WTC11 (cell line): Measurements from ENCODE around the gene MOB4. TPM values are rescaled to one million over a fixed set of nuclear protein-coding genes. Genes with fewer than 3 reads are reported as not detected.

ENCODE experiments used
- ATAC-seq: fragments of 200-7000 bp; cut with Tn5 transposase; 2 replicates; pipeline ENCODE4 v1.10.0; 2021; ENCODE audit warnings: mild to moderate bottlenecking, moderate library complexity
- CTCF ChIA-PET: fragments of 300-600 bp; sonication (Branson Sonifier 250); formaldehyde crosslinking; loops from one replicate; lab custom pipeline; 2021; ENCODE audit warnings: antibody characterized with exemption; lab: Charles Lee
- POLR2A ChIA-PET: fragments of 350-600 bp; sonication (Branson Sonifier 250); formaldehyde crosslinking; loops from one replicate; lab custom pipeline; 2021; ENCODE audit warnings: antibody characterized with exemption; lab: Charles Lee
- DNase-seq: peaks from one replicate; pipeline ENCODE4 v3.0.0; 2021; ENCODE audit warnings: low spot score
- H3K27ac Mint-ChIP-seq: 2 replicates; pipeline ENCODE4 v1.8.0; 2021; ENCODE audit warnings: mixed read lengths
- H3K27me3 Mint-ChIP-seq: 2 replicates; pipeline ENCODE4 v1.8.0; 2021; ENCODE audit warnings: low read depth, mild to moderate bottlenecking, moderate library complexity, mixed read lengths
- H3K36me3 Mint-ChIP-seq: 2 replicates; pipeline ENCODE4 v1.8.0; 2021; ENCODE audit warnings: mixed read lengths
- H3K4me1 Mint-ChIP-seq: 2 replicates; pipeline ENCODE4 v1.8.0; 2022; ENCODE audit warnings: mixed read lengths
- H3K4me3 Mint-ChIP-seq: 2 replicates; pipeline ENCODE4 v1.8.0; 2021; ENCODE audit warnings: mild to moderate bottlenecking, moderate library complexity, mixed read lengths
- H3K9me3 Mint-ChIP-seq: 2 replicates; pipeline ENCODE4 v1.8.0; 2021; ENCODE audit warnings: mixed read lengths
- CREM ChIP-seq: sonication (generic); formaldehyde crosslinking; IDR thresholded peaks from 2 replicates; pipeline ENCODE4 v1.8.1; 2022; ENCODE audit warnings: mild to moderate bottlenecking, missing genetic modification reagents, moderate library complexity
- EMX1 ChIP-seq: fragments of 250-450 bp; sonication (Bioruptor Pico); IDR thresholded peaks from 2 replicates; pipeline ENCODE4 v1.8.0; 2021; ENCODE audit warnings: mild to moderate bottlenecking
- FOXJ3 ChIP-seq: sonication (generic); formaldehyde crosslinking; IDR thresholded peaks from 2 replicates; pipeline ENCODE4 v1.9.0; 2021; ENCODE audit warnings: missing genetic modification reagents, mild to moderate bottlenecking, borderline replicate concordance
- FOXK1 ChIP-seq: sonication (generic); formaldehyde crosslinking; IDR thresholded peaks from 2 replicates; pipeline ENCODE4 v1.8.0; 2022; ENCODE audit warnings: mild to moderate bottlenecking, moderate library complexity, missing genetic modification reagents
- HMGA2 ChIP-seq: fragments of 250-450 bp; sonication (Bioruptor Pico); IDR thresholded peaks from 2 replicates; pipeline ENCODE4 v1.4.0; 2021; ENCODE audit warnings: mild to moderate bottlenecking, moderate library complexity
- NFE2L1 ChIP-seq: sonication (generic); formaldehyde crosslinking; IDR thresholded peaks from 2 replicates; pipeline ENCODE4 v1.8.1; 2023; ENCODE audit warnings: missing genetic modification reagents
- NR3C1 ChIP-seq: sonication (generic); formaldehyde crosslinking; conservative IDR thresholded peaks from 2 replicates; pipeline ENCODE4 v1.8.1; 2023; ENCODE audit warnings: low read depth, mild to moderate bottlenecking, missing genetic modification reagents
- RELA ChIP-seq: sonication (generic); formaldehyde crosslinking; IDR thresholded peaks from 2 replicates; pipeline ENCODE4 v1.8.1; 2022; ENCODE audit warnings: missing genetic modification reagents, mild to moderate bottlenecking, borderline replicate concordance
- ZNF138 ChIP-seq: sonication (generic); formaldehyde crosslinking; conservative IDR thresholded peaks from 2 replicates; pipeline ENCODE4 v1.8.1; 2022; ENCODE audit warnings: mild to moderate bottlenecking, moderate library complexity, missing genetic modification reagents
- ZNF219 ChIP-seq: sonication (generic); formaldehyde crosslinking; IDR thresholded peaks from 2 replicates; pipeline ENCODE4 v1.8.0; 2023; ENCODE audit warnings: missing genetic modification reagents, mild to moderate bottlenecking, borderline replicate concordance
- total RNA-seq: library from RNA; stranded (reverse); gene quantifications from 3 replicates; pipeline ENCODE4 v1.2.3, GENCODE V29; 2021
- TF ChIP-seq, protein P1 (sequence below): fragments of 250-450 bp; sonication (Bioruptor Pico); IDR thresholded peaks from 2 replicates; pipeline ENCODE4 v1.9.0; 2021; ENCODE audit warnings: mild to moderate bottlenecking
- TF ChIP-seq, protein P2 (sequence below): sonication (generic); formaldehyde crosslinking; IDR thresholded peaks from 2 replicates; pipeline ENCODE4 v1.8.1; 2023; ENCODE audit warnings: mild to moderate bottlenecking, missing genetic modification reagents, borderline replicate concordance
- TF ChIP-seq, protein P3 (sequence below): sonication (generic); formaldehyde crosslinking; IDR thresholded peaks from 2 replicates; pipeline ENCODE4 v1.8.0; 2022; ENCODE audit warnings: mild to moderate bottlenecking, missing genetic modification reagents
- TF ChIP-seq, protein P4 (sequence below): sonication (generic); formaldehyde crosslinking; IDR thresholded peaks from 2 replicates; pipeline ENCODE4 v1.8.1; 2023; ENCODE audit warnings: mild to moderate bottlenecking, missing genetic modification reagents, moderate library complexity
- TF ChIP-seq, protein P5 (sequence below): sonication (generic); formaldehyde crosslinking; IDR thresholded peaks from 2 replicates; pipeline ENCODE4 v1.8.0; 2022; ENCODE audit warnings: mild to moderate bottlenecking, missing genetic modification reagents
- TF ChIP-seq, protein P6 (sequence below): sonication (generic); formaldehyde crosslinking; IDR thresholded peaks from 2 replicates; pipeline ENCODE4 v1.8.1; 2022; ENCODE audit warnings: mild to moderate bottlenecking, moderate library complexity, missing genetic modification reagents
- TF ChIP-seq, protein P7 (sequence below): sonication (generic); formaldehyde crosslinking; IDR thresholded peaks from 2 replicates; pipeline ENCODE4 v1.8.0; 2023; ENCODE audit warnings: mild to moderate bottlenecking, missing genetic modification reagents
- TF ChIP-seq, protein P8 (sequence below): sonication (generic); formaldehyde crosslinking; IDR thresholded peaks from 2 replicates; pipeline ENCODE4 v1.8.1; 2023; ENCODE audit warnings: mild to moderate bottlenecking, moderate library complexity, missing genetic modification reagents

Gene MOB4
- total RNA-seq, 1 experiment from 2014 or later, result 47.8 TPM

DNA sequence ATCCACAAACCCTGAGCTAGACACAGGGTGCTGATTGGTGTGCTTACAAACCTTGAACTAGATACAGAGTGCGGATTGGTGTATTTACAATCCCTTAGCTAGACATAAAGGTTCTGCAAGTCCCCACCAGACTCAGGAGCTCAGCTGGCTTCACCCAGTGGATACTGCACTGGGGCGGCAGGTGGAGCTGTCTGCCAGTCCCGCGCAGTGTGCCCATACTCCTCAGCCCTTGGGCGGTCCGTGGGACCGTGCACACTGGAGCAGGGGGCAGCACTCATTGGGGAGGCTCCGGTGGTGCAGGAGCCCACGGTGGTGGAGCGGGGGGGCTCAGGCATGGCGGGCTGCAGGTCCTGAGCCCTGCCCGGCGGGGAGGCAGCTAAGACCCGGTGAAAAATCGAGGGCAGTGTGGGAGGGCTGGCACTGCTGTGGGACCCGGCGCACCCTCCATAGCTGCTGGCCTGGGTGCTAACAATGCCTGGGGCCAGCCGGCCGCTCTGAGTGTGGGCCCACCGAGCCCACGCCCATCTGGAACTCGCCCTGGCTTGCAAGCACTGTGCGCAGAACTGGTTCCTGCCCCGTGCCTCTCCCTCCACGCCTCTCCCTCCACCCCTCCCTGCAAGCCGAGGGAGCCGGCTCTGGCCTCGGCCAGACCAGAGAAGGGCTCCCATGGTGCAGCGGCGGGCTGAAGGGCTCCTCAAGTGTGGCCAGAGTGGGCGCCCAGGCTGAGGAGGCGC, 75.6 kb downstream of the MOB4 start:
- no peak for DNase-seq
- Mint-ChIP-seq H3K4me1 (peaks cover 35% of the 10 kb centered on the region), H3K27me3 (no peaks in the 10 kb centered on the region), H3K36me3 (peaks cover 48% of the 10 kb centered on the region), H3K4me3 (no peak overlapping the region), H3K9me3 (peaks cover 27% of the 10 kb centered on the region)
- ATAC-seq, result peak; percentile 33
- ChIA-PET POLR2A (interaction anchor here (0.6 to 1.2 kb wide), 2 partner anchors 8 to 138 kb away, joined by 3 read pairs; partner anchors contain the start of gene COQ10B), CTCF (interaction anchor here (2.0 kb wide), 1 partner anchor 8 kb away, joined by 8 read pairs; no protein-coding TSS in a partner anchor)
- TF ChIP-seq EMX1 (CRISPR knock-in tag) (no peak), NFE2L1 (CRISPR knock-in tag) (no peak), FOXK1 (CRISPR knock-in tag) (no peak), FOXJ3 (no peak), ZNF138 (CRISPR knock-in tag) (no peak), RELA (no peak), NR3C1 (CRISPR knock-in tag) (no peak), HMGA2 (CRISPR knock-in tag) (no peak), ZNF219 (CRISPR knock-in tag) (no peak), CREM (no peak)
- TF ChIP-seq, protein P1, sequence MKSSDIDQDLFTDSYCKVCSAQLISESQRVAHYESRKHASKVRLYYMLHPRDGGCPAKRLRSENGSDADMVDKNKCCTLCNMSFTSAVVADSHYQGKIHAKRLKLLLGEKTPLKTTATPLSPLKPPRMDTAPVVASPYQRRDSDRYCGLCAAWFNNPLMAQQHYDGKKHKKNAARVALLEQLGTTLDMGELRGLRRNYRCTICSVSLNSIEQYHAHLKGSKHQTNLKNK (CRISPR knock-in tag), result no peak
- TF ChIP-seq, protein P2, sequence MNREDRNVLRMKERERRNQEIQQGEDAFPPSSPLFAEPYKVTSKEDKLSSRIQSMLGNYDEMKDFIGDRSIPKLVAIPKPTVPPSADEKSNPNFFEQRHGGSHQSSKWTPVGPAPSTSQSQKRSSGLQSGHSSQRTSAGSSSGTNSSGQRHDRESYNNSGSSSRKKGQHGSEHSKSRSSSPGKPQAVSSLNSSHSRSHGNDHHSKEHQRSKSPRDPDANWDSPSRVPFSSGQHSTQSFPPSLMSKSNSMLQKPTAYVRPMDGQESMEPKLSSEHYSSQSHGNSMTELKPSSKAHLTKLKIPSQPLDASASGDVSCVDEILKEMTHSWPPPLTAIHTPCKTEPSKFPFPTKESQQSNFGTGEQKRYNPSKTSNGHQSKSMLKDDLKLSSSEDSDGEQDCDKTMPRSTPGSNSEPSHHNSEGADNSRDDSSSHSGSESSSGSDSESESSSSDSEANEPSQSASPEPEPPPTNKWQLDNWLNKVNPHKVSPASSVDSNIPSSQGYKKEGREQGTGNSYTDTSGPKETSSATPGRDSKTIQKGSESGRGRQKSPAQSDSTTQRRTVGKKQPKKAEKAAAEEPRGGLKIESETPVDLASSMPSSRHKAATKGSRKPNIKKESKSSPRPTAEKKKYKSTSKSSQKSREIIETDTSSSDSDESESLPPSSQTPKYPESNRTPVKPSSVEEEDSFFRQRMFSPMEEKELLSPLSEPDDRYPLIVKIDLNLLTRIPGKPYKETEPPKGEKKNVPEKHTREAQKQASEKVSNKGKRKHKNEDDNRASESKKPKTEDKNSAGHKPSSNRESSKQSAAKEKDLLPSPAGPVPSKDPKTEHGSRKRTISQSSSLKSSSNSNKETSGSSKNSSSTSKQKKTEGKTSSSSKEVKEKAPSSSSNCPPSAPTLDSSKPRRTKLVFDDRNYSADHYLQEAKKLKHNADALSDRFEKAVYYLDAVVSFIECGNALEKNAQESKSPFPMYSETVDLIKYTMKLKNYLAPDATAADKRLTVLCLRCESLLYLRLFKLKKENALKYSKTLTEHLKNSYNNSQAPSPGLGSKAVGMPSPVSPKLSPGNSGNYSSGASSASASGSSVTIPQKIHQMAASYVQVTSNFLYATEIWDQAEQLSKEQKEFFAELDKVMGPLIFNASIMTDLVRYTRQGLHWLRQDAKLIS (CRISPR knock-in tag), result no peak
- TF ChIP-seq, protein P3, sequence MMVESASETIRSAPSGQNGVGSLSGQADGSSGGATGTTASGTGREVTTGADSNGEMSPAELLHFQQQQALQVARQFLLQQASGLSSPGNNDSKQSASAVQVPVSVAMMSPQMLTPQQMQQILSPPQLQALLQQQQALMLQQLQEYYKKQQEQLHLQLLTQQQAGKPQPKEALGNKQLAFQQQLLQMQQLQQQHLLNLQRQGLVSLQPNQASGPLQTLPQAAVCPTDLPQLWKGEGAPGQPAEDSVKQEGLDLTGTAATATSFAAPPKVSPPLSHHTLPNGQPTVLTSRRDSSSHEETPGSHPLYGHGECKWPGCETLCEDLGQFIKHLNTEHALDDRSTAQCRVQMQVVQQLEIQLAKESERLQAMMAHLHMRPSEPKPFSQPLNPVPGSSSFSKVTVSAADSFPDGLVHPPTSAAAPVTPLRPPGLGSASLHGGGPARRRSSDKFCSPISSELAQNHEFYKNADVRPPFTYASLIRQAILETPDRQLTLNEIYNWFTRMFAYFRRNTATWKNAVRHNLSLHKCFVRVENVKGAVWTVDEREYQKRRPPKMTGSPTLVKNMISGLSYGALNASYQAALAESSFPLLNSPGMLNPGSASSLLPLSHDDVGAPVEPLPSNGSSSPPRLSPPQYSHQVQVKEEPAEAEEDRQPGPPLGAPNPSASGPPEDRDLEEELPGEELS (CRISPR knock-in tag), result no peak
- TF ChIP-seq, protein P4, sequence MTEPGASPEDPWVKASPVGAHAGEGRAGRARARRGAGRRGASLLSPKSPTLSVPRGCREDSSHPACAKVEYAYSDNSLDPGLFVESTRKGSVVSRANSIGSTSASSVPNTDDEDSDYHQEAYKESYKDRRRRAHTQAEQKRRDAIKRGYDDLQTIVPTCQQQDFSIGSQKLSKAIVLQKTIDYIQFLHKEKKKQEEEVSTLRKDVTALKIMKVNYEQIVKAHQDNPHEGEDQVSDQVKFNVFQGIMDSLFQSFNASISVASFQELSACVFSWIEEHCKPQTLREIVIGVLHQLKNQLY, result no peak
- TF ChIP-seq, protein P5, sequence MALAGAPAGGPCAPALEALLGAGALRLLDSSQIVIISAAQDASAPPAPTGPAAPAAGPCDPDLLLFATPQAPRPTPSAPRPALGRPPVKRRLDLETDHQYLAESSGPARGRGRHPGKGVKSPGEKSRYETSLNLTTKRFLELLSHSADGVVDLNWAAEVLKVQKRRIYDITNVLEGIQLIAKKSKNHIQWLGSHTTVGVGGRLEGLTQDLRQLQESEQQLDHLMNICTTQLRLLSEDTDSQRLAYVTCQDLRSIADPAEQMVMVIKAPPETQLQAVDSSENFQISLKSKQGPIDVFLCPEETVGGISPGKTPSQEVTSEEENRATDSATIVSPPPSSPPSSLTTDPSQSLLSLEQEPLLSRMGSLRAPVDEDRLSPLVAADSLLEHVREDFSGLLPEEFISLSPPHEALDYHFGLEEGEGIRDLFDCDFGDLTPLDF (CRISPR knock-in tag), result no peak
- TF ChIP-seq, all 79 proteins: peak for 0
- H3K27ac Mint-ChIP-seq, result no peak overlapping the region

DNA sequence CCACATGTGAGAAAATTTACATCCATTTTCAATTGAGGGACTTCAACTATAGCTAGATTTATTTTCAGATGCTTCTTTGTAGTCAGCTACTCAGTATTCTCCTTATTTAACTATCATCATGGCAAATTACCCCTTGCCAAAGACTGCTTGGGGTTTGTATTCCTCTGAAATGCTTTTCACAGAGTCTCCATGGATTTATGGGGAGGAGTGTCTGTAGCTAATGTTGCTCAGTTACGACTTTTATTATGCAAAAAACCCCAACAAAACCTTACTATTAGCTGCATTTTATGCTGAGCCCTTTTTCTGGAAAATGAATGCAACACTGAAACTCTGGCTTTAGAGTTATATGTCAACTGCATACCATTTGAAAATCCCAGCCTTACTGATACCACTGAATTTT, 80.9 kb downstream of the MOB4 start:
- Mint-ChIP-seq H3K27ac (no peak overlapping the region; the same call in 1 of the 2 replicates), H3K27me3 (no peaks in the 10 kb centered on the region)
- ATAC-seq, result peak; percentile 16; the same call in 1 of the 2 replicates
- TF ChIP-seq, protein P6, sequence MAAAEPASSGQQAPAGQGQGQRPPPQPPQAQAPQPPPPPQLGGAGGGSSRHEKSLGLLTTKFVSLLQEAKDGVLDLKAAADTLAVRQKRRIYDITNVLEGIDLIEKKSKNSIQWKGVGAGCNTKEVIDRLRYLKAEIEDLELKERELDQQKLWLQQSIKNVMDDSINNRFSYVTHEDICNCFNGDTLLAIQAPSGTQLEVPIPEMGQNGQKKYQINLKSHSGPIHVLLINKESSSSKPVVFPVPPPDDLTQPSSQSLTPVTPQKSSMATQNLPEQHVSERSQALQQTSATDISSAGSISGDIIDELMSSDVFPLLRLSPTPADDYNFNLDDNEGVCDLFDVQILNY (CRISPR knock-in tag), result no peak
- TF ChIP-seq, protein P7, sequence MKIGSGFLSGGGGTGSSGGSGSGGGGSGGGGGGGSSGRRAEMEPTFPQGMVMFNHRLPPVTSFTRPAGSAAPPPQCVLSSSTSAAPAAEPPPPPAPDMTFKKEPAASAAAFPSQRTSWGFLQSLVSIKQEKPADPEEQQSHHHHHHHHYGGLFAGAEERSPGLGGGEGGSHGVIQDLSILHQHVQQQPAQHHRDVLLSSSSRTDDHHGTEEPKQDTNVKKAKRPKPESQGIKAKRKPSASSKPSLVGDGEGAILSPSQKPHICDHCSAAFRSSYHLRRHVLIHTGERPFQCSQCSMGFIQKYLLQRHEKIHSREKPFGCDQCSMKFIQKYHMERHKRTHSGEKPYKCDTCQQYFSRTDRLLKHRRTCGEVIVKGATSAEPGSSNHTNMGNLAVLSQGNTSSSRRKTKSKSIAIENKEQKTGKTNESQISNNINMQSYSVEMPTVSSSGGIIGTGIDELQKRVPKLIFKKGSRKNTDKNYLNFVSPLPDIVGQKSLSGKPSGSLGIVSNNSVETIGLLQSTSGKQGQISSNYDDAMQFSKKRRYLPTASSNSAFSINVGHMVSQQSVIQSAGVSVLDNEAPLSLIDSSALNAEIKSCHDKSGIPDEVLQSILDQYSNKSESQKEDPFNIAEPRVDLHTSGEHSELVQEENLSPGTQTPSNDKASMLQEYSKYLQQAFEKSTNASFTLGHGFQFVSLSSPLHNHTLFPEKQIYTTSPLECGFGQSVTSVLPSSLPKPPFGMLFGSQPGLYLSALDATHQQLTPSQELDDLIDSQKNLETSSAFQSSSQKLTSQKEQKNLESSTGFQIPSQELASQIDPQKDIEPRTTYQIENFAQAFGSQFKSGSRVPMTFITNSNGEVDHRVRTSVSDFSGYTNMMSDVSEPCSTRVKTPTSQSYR (CRISPR knock-in tag), result no peak
- TF ChIP-seq, protein P8, sequence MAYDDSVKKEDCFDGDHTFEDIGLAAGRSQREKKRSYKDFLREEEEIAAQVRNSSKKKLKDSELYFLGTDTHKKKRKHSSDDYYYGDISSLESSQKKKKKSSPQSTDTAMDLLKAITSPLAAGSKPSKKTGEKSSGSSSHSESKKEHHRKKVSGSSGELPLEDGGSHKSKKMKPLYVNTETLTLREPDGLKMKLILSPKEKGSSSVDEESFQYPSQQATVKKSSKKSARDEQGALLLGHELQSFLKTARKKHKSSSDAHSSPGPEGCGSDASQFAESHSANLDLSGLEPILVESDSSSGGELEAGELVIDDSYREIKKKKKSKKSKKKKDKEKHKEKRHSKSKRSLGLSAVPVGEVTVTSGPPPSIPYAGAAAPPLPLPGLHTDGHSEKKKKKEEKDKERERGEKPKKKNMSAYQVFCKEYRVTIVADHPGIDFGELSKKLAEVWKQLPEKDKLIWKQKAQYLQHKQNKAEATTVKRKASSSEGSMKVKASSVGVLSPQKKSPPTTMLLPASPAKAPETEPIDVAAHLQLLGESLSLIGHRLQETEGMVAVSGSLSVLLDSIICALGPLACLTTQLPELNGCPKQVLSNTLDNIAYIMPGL (CRISPR knock-in tag), result no peak

More for the DNA sequence above, 80.9 kb downstream of the MOB4 start:
- no peak for DNase-seq
- Mint-ChIP-seq H3K4me3 (peak overlapping the region; percentile 24; the same call in 1 of the 2 replicates), H3K36me3 (peaks cover 56% of the 10 kb centered on the region), H3K9me3 (peaks cover 12% of the 10 kb centered on the region), H3K4me1 (peaks cover 59% of the 10 kb centered on the region)
- CTCF ChIA-PET, result no interaction called here
- POLR2A ChIA-PET, result interaction anchor here (0.6 kb wide), 1 partner anchor 20 kb away, joined by 3 read pairs; no protein-coding TSS in a partner anchor
